ENCODE results near the gene ADA.

The ADA gene

GRCh38 chr20:44586289-44586911 lies 65.1 kb downstream of the ADA start:
- intact Hi-C loops (cut with DNase I; ENCODE audit: low total_unique reads): no loop called here

GRCh38 chr20:44585057-44585963 lies 66.2 kb downstream of the ADA start:
- H3K36me3 ChIP-seq: peaks cover 0 to 4% (median 3%) of the 10 kb centered on the region in 3 donors
- intact Hi-C loops (cut with DNase I; ENCODE audit: low total_unique reads): no loop called here
- H3K27me3 ChIP-seq: no peaks in the 10 kb centered on the region
- H3K4me3 ChIP-seq: peak overlapping the region; percentile 44 to 47
- no peak for TF ChIP-seq CTCF (IDR thresholded peaks at IDR 0.05)
- H3K4me1 ChIP-seq: peaks cover 0 to 89% (median 56%) of the 10 kb centered on the region in 4 donors
- no peak for DNase-seq
- H3K9me3 ChIP-seq: no peaks in the 10 kb centered on the region
- H3K27ac ChIP-seq: peak overlapping the region; percentile 79 to 83

More at GRCh38 chr20:44586289-44586911, 65.1 kb downstream of the ADA start:
- Histone ChIP-seq H3K36me3 (peaks cover 10 to 14% (median 13%) of the 10 kb centered on the region in 3 donors), H3K27me3 (no peaks in the 10 kb centered on the region), H3K4me1 (peaks cover 0 to 80% (median 47%) of the 10 kb centered on the region in 4 donors), H3K9me3 (no peaks in the 10 kb centered on the region), H3K4me3 (peak overlapping the region in 1 of 2 donors; percentile 20), H3K27ac (peak overlapping the region; percentile 79 to 83)
- no peak for DNase-seq
- no peak for TF ChIP-seq CTCF (IDR thresholded peaks at IDR 0.05)

- intact Hi-C loops (cut with DNase I; ENCODE audit: low total_unique reads): no loop called here
- Histone ChIP-seq H3K9me3 (no peaks in the 10 kb centered on the region), H3K4me3 (peak overlapping the region; percentile 44 to 47), H3K27ac (peak overlapping the region; percentile 79 to 83), H3K36me3 (no peaks in the 10 kb centered on the region), H3K27me3 (no peaks in the 10 kb centered on the region), H3K4me1 (peaks cover 0 to 89% (median 57%) of the 10 kb centered on the region in 4 donors)
- no peak for TF ChIP-seq CTCF (IDR thresholded peaks at IDR 0.05)
- no peak for DNase-seq
Measured at GRCh38 chr20:44584162-44584561, 67.3 kb downstream of the ADA start.

- intact Hi-C loops (cut with DNase I; ENCODE audit: low total_unique reads): no loop called here
- H3K9me3 ChIP-seq: no peaks in the 10 kb centered on the region
- peak overlapping the region; percentile 79 to 83 for H3K27ac ChIP-seq
- TF ChIP-seq CTCF (IDR thresholded peaks at IDR 0.05): no peak
- no peak for DNase-seq
- H3K4me3 ChIP-seq: peak overlapping the region; percentile 44 to 47
- no peaks in the 10 kb centered on the region for H3K36me3 ChIP-seq
- peaks cover 0 to 81% (median 55%) of the 10 kb centered on the region in 4 donors for H3K4me1 ChIP-seq
- no peaks in the 10 kb centered on the region for H3K27me3 ChIP-seq
Measured at GRCh38 chr20:44583157-44583556, 68.3 kb downstream of the ADA start.

- H3K4me1 ChIP-seq: peaks cover 0 to 74% (median 49%) of the 10 kb centered on the region in 4 donors
- H3K36me3 ChIP-seq: no peaks in the 10 kb centered on the region
- TF ChIP-seq CTCF (IDR thresholded peaks at IDR 0.05): no peak
- no peaks in the 10 kb centered on the region for H3K9me3 ChIP-seq
- intact Hi-C loops (cut with DNase I; ENCODE audit: low total_unique reads): no loop called here
- no peaks in the 10 kb centered on the region for H3K27me3 ChIP-seq
- DNase-seq: peak in 1 of 2 donors; percentile 71
- H3K4me3 ChIP-seq: peak within 1 kb of the TSS; percentile 44 to 47
- peak within 1 kb of the TSS; percentile 79 to 83 for H3K27ac ChIP-seq
Measured at GRCh38 chr20:44582311-44583025, 69.0 kb downstream of the ADA start, which contains the start of gene PKIG. Gene PKIG, plus strand, starts transcription at chr20:44582579. Its CDS starts 31,978 bp downstream, at chr20:44614557.

Data from tibial artery (tissue), 4 donors.